HTR-8/SVneo (cell line): ENCODE data around the gene TIAM2.

Experiments
- DNase-seq: peaks from one replicate; pipeline ENCODE4 v3.0.0; 2011; ENCODE audit warnings: low spot score, mixed read lengths; ENCODE audit not compliant: insufficient read length
- FAIRE-seq: peaks from 2 replicates; lab custom pipeline; 2011; peaks lifted over from hg19 to GRCh38; lab: Jason Lieb, UNC

Gene TIAM2

DNA sequence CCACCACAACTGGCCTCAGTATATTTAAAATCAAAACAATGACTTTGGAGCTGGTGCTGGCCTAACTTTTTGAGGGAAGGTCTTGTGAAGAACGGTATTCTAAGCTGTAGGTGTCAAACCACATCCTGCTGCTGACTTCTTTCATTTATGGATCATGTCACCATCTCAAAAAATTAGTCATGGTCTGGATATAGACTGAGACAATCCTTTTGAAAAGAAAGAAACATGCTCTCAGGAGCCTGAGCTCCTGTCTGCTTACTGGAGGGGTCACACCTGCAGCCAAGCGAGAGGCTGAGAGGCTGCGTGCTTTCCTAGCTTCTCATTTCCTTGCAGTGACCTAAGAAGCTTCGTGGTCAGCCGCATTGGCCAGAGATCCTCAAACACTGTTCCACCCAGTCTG lies 55.2 kb downstream of the TIAM2 start:
- DNase-seq (no peak), FAIRE-seq (no peak)

GRCh38 chr6:155054491-155055250 lies 59.6 kb downstream of the TIAM2 start:
- DNase-seq = no peak

GRCh38 chr6:155055729-155056128 lies 60.6 kb downstream of the TIAM2 start:
- no peak for FAIRE-seq
- no peak for DNase-seq

More at GRCh38 chr6:155054491-155055250, 59.6 kb downstream of the TIAM2 start:
- FAIRE-seq = no peak

- FAIRE-seq = no peak
- DNase-seq = no peak
These were observed 61.6 kb downstream of the TIAM2 start for GRCh38 chr6:155056756-155057155.

- FAIRE-seq = no peak
These were observed 66.3 kb downstream of the TIAM2 start for GRCh38 chr6:155061381-155061780.

DNA sequence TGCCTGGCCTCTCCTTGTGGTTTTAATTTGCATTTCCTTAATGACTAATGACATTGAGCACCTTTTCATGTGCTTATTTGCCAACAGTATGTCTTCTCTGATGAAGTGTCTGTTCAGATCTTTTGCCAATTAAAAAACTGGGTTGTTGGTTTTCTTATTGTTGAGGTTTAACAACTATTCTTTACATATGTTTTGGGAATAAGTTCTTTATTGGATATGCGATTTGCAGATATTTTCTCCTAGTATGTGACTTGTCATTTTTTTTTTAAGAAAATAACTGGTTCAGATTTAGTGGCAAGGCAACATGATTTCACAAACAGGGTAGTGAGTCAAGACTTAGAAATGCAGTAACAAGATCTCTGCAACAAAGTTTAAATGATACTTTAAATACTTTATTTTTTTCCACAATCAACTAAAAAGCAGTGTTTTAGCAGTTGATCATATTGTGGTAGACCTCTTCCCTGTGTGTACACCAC lies 67.8 kb downstream of the TIAM2 start:
- FAIRE-seq = no peak
- peak; percentile 43 for DNase-seq

More at GRCh38 chr6:155061381-155061780, 66.3 kb downstream of the TIAM2 start:
- no peak for DNase-seq

- DNase-seq (no peak), FAIRE-seq (no peak)
These were observed 69.2 kb downstream of the TIAM2 start for GRCh38 chr6:155064303-155064702.

- FAIRE-seq = no peak
- DNase-seq = no peak
These were observed 71.2 kb downstream of the TIAM2 start for GRCh38 chr6:155066361-155066760.

GRCh38 chr6:155066921-155067680 lies 72.0 kb downstream of the TIAM2 start:
- DNase-seq = no peak
- no peak for FAIRE-seq

- DNase-seq (no peak), FAIRE-seq (no peak)
These were observed 73.0 kb downstream of the TIAM2 start for GRCh38 chr6:155067956-155068615.

DNA sequence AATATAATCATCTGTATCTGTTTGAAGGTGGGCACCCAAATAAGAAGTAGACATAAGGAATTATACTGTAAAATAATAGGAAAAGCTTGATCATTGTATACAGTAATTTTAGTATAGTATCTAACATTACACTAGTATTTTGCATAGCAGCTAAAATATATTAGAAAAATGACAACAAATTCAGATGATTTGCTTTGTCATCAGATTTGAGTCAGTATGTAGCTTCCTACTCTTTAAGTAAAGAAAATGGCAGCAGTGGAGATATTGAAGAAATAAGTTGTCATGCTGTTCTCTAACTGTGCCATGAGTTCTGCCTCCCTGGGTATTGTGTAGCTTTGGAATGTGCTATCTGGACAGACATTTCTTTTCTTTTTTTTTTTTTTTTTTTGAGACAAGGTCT lies 74.4 kb downstream of the TIAM2 start:
- DNase-seq = no peak
- FAIRE-seq = no peak

DNA sequence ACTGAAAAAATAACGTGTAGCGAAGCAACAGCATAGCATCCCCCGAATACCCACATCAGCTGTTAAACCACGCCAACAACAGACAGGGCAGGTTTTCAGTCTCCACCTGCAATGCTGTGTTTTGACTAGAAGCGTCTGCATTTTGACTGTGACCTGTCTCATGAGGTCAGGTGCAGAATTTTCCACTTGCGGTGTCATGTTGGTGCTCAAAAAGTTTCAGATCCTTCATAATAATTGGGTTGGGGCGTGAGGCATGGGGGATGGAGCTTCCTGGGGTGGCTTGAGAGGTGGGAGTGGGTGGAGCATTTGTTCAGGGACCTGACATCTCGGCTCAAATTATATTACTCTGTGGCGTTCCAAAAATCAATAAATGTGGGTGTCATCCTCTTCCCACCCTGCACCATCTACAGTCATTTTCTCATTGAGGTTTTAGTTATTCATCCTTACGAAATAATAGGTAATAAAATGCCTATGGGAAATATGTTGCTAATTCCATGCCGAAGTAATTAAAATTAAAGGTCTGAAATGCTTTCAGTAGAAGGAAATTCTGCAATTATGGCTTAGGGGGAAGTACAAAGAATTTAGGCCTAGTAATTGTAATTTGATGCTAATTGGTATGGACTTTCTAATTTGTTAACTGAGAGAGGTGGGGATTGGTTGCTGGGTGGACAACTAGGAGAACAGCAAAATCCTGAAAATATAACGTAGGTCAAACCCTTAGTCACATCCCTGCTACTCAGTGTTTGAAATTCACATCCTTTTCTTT lies 81.0 kb downstream of the TIAM2 start:
- DNase-seq (no peak), FAIRE-seq (no peak)

GRCh38 chr6:155077331-155077730 lies 82.2 kb downstream of the TIAM2 start:
- FAIRE-seq (no peak), DNase-seq (no peak)

DNA sequence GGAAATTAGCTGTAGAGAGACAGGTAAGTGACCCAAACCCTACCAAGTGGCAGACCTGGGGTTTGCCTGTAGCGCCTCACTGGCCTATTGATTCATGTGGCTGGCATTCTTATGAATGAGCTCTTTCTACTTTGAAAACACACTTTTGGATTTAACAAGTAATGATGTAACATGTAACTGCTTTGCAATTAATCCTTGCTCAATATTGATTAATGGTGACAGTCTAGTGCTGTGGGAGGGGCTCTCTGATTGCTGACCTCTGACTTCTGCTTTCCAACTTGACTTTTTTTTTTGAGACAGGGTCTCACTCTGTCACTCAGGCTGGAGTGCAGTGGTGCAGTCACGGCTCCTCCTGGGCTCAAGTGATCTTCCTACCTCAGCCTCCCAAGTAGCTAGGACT lies 82.7 kb downstream of the TIAM2 start:
- no peak for DNase-seq
- FAIRE-seq = no peak

GRCh38 chr6:155078331-155078745 lies 83.2 kb downstream of the TIAM2 start:
- no peak for FAIRE-seq
- DNase-seq = no peak

GRCh38 chr6:155079985-155080452 lies 84.9 kb downstream of the TIAM2 start:
- DNase-seq (no peak), FAIRE-seq (no peak)

DNA sequence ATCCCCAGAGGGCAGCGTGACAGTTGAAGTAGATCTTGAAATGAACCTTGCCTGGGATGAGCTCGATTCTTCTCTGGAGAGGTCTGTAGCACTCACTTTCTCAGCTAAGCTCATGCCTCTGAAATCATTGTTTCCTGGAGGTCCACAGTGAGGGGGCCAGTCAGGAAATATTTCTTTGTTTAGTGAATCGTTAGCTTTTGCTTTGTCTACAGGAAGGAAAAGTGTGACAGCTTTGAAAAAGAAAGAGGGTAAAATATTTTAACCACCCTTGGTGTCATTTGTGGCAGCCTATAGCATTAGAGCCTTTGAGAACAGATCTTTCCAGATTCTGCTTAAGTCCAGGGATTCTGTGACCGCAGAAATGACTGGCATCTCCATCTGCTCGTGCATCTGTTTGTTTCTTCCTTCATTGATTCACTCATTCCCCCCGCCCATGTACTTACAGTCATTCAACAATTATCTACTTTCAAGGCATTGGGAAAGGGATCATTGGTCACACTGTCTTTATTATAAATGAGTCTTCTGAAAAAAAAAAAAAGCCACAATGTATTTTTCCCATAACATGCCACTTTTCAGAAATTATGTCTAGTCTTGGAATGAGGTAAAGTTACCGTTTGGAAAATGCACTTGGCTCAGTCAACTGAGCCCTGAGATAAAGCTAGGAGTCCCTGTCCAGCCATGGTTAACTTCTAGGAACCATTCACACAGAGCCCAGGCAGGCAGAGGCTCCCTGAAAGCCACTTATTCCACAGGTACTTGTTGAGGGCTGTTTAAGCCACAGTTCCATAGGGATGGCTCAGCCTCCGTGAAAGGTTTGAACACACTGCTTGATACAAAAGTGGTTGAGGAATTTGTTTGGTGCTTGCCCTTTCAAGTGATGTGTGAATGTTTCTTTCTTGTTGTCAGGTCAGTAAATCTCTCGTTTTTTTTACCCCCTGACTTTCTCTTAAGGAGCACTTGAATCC lies 86.0 kb downstream of the TIAM2 start:
- DNase-seq = peak; percentile 37

GRCh38 chr6:155084431-155085123 lies 89.5 kb downstream of the TIAM2 start:
- no peak for DNase-seq
- FAIRE-seq = no peak

More for the DNA sequence above, 86.0 kb downstream of the TIAM2 start:
- no peak for FAIRE-seq
